RCC 7860 (cell line): ENCODE results near the gene ANKS1B.

Experiments used
- DNase-seq: peaks from one replicate; pipeline ENCODE4 v3.0.0-alpha.2; 2015; ENCODE audit warnings: low spot score
- FAIRE-seq: peaks from 2 replicates; lab custom pipeline; 2012; peaks lifted over from hg19 to GRCh38; lab: Jason Lieb, UNC

Gene ANKS1B

GRCh38 chr12:99966429-99966828 is 18.3 kb downstream of the ANKS1B start:
- FAIRE-seq (no peak), DNase-seq (no peak)

GRCh38 chr12:99960311-99960710 is 24.4 kb downstream of the ANKS1B start:
- FAIRE-seq (peak; percentile 86), DNase-seq (peak; percentile 49)

GRCh38 chr12:99959549-99960170 is 25.1 kb downstream of the ANKS1B start:
- FAIRE-seq = no peak
- DNase-seq = peak; percentile 35

- no peak for FAIRE-seq
- DNase-seq = no peak
Measured at GRCh38 chr12:99957866-99958466, 26.8 kb downstream of the ANKS1B start.

- no peak for FAIRE-seq
- no peak for DNase-seq
Measured at GRCh38 chr12:99954724-99955123, 30.0 kb downstream of the ANKS1B start.

- FAIRE-seq = no peak
- DNase-seq = no peak
Measured at GRCh38 chr12:99948370-99948769, 36.4 kb downstream of the ANKS1B start.

GRCh38 chr12:99946131-99946530 is 38.6 kb downstream of the ANKS1B start:
- DNase-seq (no peak), FAIRE-seq (no peak)

- no peak for FAIRE-seq
- DNase-seq = no peak
Measured at GRCh38 chr12:99935608-99936007, 49.1 kb downstream of the ANKS1B start.

- FAIRE-seq = no peak
- DNase-seq = no peak
Measured at GRCh38 chr12:99926511-99927169, 58.1 kb downstream of the ANKS1B start.

- no peak for FAIRE-seq
- DNase-seq = no peak
Measured at GRCh38 chr12:99920353-99920960, 64.3 kb downstream of the ANKS1B start.

- FAIRE-seq (no peak), DNase-seq (no peak)
Measured at GRCh38 chr12:99917711-99918402, 66.9 kb downstream of the ANKS1B start.

GRCh38 chr12:99916555-99916954 is 68.2 kb downstream of the ANKS1B start:
- DNase-seq (no peak), FAIRE-seq (peak; percentile 48)

- peak; percentile 91 for FAIRE-seq
- DNase-seq = peak; percentile 87
Measured at GRCh38 chr12:99915251-99916082, 69.3 kb downstream of the ANKS1B start.

- DNase-seq (no peak), FAIRE-seq (no peak)
Measured at GRCh38 chr12:99914206-99914605, 70.5 kb downstream of the ANKS1B start.

- FAIRE-seq (no peak), DNase-seq (no peak)
Measured at GRCh38 chr12:99911967-99912366, 72.8 kb downstream of the ANKS1B start.

GRCh38 chr12:99911081-99911480 is 73.7 kb downstream of the ANKS1B start:
- DNase-seq (peak; percentile 94), FAIRE-seq (peak; percentile 98)

- DNase-seq = no peak
- FAIRE-seq = no peak
Measured at GRCh38 chr12:99910342-99910741, 74.4 kb downstream of the ANKS1B start.

- no peak for FAIRE-seq
- no peak for DNase-seq
Measured at GRCh38 chr12:99906786-99907579, 77.8 kb downstream of the ANKS1B start.

- DNase-seq (no peak), FAIRE-seq (no peak)
Measured at GRCh38 chr12:99901181-99901580, 83.6 kb downstream of the ANKS1B start.

- no peak for DNase-seq
- no peak for FAIRE-seq
Measured at GRCh38 chr12:99898645-99899044, 86.1 kb downstream of the ANKS1B start.
